ENCODE data around the gene KIAA0232.

- TF ChIP-seq POLR2A (IDR thresholded peaks at IDR 0.05; ENCODE audit: low read length) (no peak), GATA1 (IDR thresholded peaks at IDR 0.05; ENCODE audit: low read depth, low read length) (no peak)
These were observed 141.8 kb downstream of the KIAA0232 start for GRCh38 chr4:6924361-6924779.
